Choroid plexus epithelial cell (primary cell): ENCODE data around the gene PVALB.

ENCODE experiments used
- DNase-seq: peaks from one replicate; pipeline ENCODE4 v3.0.0-alpha.2; 2010; ENCODE audit warnings: low read depth
- H3K4me3 ChIP-seq: 2 replicates; pipeline ENCODE4 v1.5.1; 2011; ENCODE audit warnings: low read depth, mild to moderate bottlenecking, control low read depth, low read length, moderate library complexity
- TF ChIP-seq, protein P1 (sequence below): conservative IDR thresholded peaks from 2 replicates; pipeline ENCODE4 v1.5.1; 2011; ENCODE audit warnings: low read depth, mild to moderate bottlenecking, control low read depth, inconsistent platforms, low read length, moderate library complexity

PVALB gene

GRCh38 chr22:36815558-36816338 lies 1.1 kb downstream of the PVALB start:
- no peak overlapping the region for H3K4me3 ChIP-seq
- no peak for DNase-seq
- TF ChIP-seq, protein P1, sequence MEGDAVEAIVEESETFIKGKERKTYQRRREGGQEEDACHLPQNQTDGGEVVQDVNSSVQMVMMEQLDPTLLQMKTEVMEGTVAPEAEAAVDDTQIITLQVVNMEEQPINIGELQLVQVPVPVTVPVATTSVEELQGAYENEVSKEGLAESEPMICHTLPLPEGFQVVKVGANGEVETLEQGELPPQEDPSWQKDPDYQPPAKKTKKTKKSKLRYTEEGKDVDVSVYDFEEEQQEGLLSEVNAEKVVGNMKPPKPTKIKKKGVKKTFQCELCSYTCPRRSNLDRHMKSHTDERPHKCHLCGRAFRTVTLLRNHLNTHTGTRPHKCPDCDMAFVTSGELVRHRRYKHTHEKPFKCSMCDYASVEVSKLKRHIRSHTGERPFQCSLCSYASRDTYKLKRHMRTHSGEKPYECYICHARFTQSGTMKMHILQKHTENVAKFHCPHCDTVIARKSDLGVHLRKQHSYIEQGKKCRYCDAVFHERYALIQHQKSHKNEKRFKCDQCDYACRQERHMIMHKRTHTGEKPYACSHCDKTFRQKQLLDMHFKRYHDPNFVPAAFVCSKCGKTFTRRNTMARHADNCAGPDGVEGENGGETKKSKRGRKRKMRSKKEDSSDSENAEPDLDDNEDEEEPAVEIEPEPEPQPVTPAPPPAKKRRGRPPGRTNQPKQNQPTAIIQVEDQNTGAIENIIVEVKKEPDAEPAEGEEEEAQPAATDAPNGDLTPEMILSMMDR: no peak

DNA sequence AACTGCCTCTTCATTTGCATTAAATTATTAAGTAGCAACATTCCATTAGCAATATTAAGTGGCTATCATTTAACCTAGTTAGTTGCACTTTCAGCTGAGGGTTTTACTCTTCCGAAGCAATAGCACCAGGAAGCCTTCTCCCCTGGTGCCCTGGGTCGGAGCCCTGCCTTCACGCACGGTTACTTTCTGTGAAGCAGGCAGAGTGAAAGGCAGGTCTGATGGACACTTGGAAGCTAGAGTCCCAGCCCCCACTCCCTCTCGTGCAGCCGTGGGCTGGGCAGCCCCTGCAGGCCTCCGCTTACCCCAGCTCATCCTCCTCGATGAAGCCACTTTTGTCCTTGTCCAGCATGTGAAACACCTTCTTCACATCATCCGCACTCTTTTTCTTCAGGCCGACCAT lies 2.0 kb downstream of the PVALB start:
- TF ChIP-seq, protein P1: no peak
- H3K4me3 ChIP-seq: no peak overlapping the region

DNA sequence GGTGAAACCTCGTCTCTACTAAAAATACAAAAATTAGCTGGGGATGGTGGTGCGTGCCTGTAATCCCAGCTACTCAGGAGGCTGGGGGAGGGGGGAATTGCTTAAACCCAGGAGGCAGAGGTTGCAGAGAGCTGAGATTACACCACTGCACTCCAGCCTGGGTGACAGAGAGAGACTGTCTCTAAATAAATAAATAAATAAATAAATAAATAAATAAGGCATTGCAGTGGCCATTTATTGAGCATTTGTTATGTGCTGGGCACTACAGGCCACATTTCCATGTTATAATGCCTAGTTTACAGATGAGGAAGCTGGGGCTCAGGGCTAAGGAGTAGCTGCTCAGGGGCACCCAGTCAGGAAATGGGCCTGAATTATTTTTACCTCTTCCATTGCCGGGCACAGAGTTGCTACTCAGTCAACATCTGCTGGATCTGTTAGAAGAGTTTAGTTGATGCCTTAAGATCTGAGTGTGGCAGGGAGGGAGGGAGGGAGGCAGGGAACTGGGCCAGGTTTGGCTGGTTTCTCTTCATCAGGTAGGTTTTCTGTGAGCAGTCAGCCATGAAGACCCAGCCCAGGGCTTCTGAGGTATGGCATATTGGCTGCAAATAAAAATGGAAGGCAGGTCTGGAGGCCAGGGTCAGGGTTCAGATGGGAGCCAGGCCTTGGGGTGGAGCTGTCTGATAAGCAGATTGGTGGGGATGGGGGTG lies 5.6 kb downstream of the PVALB start:
- no peak for DNase-seq
- TF ChIP-seq, protein P1: no peak
- H3K4me3 ChIP-seq: no peak overlapping the region

More for the DNA sequence above, 2.0 kb downstream of the PVALB start:
- no peak for DNase-seq

DNA sequence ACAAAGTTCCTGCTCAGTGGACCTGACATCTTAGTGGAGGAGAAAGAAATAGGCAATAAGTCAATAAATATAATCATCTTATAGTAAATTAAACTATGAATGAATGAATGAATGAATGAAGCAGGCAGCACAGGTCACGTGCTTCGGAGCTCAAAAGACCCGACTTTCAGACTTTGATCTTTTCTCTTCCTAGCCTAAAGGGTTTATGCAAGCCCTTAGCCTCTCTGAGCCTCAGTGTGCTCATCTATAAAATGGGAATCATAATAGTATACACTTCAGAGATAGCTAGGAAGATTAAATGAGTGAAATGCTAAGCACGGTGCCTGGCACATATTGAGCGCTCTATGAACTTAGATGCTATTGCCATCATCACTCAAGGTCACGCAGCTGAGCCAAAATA lies 7.5 kb downstream of the PVALB start:
- H3K4me3 ChIP-seq: no peak overlapping the region
- TF ChIP-seq, protein P1: no peak
- DNase-seq: no peak

GRCh38 chr22:36808721-36809344 lies 8.0 kb downstream of the PVALB start:
- no peak for DNase-seq
- TF ChIP-seq, protein P1: no peak
- H3K4me3 ChIP-seq: no peak overlapping the region

- H3K4me3 ChIP-seq: no peak overlapping the region
- TF ChIP-seq, protein P1: no peak
- no peak for DNase-seq
These were observed 9.2 kb downstream of the PVALB start for GRCh38 chr22:36807627-36808026.
